GDM1 (cell line): ENCODE data around the gene CYP24A1.
"Not testable (repeated sequence)": the region's sequence is repeated elsewhere in the genome, so short reads cannot be mapped to it uniquely, and the experiment has no call there.

Experiments used
- DNase-seq: peaks from one replicate; lab custom pipeline; 2025; lab: John Stamatoyannopoulos, UW

CYP24A1 gene

GRCh38 chr20:54132612-54133433, 41.0 kb downstream of the CYP24A1 start:
- no peak for DNase-seq

GRCh38 chr20:54131675-54132611, 41.8 kb downstream of the CYP24A1 start:
- DNase-seq: no peak

GRCh38 chr20:54131125-54131524, 42.7 kb downstream of the CYP24A1 start:
- not testable (repeated sequence) for DNase-seq

GRCh38 chr20:54129350-54129749, 44.4 kb downstream of the CYP24A1 start:
- DNase-seq: no peak

GRCh38 chr20:54127855-54128574, 45.8 kb downstream of the CYP24A1 start:
- no peak for DNase-seq

GRCh38 chr20:54126806-54127655, 46.8 kb downstream of the CYP24A1 start:
- DNase-seq: no peak

- not testable (repeated sequence) for DNase-seq
These were observed 47.5 kb downstream of the CYP24A1 start for GRCh38 chr20:54126328-54126727.

GRCh38 chr20:54123587-54124180, 50.1 kb downstream of the CYP24A1 start:
- no peak for DNase-seq

GRCh38 chr20:54122681-54123586, 50.9 kb downstream of the CYP24A1 start:
- DNase-seq: no peak

GRCh38 chr20:54122189-54122588, 51.6 kb downstream of the CYP24A1 start:
- no peak for DNase-seq

- no peak for DNase-seq
These were observed 54.0 kb downstream of the CYP24A1 start for GRCh38 chr20:54119744-54120143.

GRCh38 chr20:54118220-54119001, 55.4 kb downstream of the CYP24A1 start:
- no peak for DNase-seq

- no peak for DNase-seq
These were observed 57.1 kb downstream of the CYP24A1 start for GRCh38 chr20:54116550-54117235.

- DNase-seq: no peak
These were observed 58.5 kb downstream of the CYP24A1 start for GRCh38 chr20:54115172-54115854.

GRCh38 chr20:54114109-54114508, 59.7 kb downstream of the CYP24A1 start:
- no peak for DNase-seq

GRCh38 chr20:54113566-54113965, 60.2 kb downstream of the CYP24A1 start:
- no peak for DNase-seq

- DNase-seq: no peak
These were observed 61.4 kb downstream of the CYP24A1 start for GRCh38 chr20:54112221-54112884.
